ACC112 (cell line): ENCODE measurements around the gene ELOVL6.

Experiments used
- H2AFZ ChIP-seq: fragments of 200-600 bp; sonication (generic); one replicate; pipeline ENCODE4 v1.6.0; 2017; ENCODE audit warnings: antibody characterized with exemption, low read length; ENCODE audit not compliant: unreplicated experiment
- H3K27ac ChIP-seq: fragments of 200-600 bp; sonication (generic); 2 replicates; pipeline ENCODE4 v1.5.1; 2014; ENCODE audit warnings: low read depth, mild to moderate bottlenecking, antibody characterized with exemption, low read length, moderate library complexity
- H3K27me3 ChIP-seq: fragments of 200-600 bp; sonication (generic); 2 replicates; pipeline ENCODE4 v1.6.1; 2014; ENCODE audit warnings: mild to moderate bottlenecking, antibody characterized with exemption, low read length, moderate library complexity, mixed read lengths; ENCODE audit not compliant: insufficient read depth
- H3K36me3 ChIP-seq: fragments of 200-600 bp; sonication (generic); 2 replicates; pipeline ENCODE4 v1.6.1; 2016; ENCODE audit warnings: mild to moderate bottlenecking, antibody characterized with exemption, low read length, moderate library complexity, mixed read lengths; ENCODE audit not compliant: insufficient read depth
- H3K4me1 ChIP-seq: fragments of 200-600 bp; sonication (generic); one replicate; pipeline ENCODE4 v1.6.1; 2016; ENCODE audit warnings: low read length, mixed read lengths; ENCODE audit not compliant: insufficient read depth, unreplicated experiment, control insufficient read depth
- H3K4me3 ChIP-seq: fragments of 200-600 bp; sonication (generic); 2 replicates; pipeline ENCODE4 v1.5.1; 2014; ENCODE audit warnings: mild to moderate bottlenecking, low read depth, low read length
- H3K79me2 ChIP-seq: fragments of 200-600 bp; sonication (generic); one replicate; pipeline ENCODE4 v1.6.0; 2016; ENCODE audit warnings: low read length; ENCODE audit not compliant: control insufficient read depth, unreplicated experiment, insufficient read depth

Gene ELOVL6

DNA sequence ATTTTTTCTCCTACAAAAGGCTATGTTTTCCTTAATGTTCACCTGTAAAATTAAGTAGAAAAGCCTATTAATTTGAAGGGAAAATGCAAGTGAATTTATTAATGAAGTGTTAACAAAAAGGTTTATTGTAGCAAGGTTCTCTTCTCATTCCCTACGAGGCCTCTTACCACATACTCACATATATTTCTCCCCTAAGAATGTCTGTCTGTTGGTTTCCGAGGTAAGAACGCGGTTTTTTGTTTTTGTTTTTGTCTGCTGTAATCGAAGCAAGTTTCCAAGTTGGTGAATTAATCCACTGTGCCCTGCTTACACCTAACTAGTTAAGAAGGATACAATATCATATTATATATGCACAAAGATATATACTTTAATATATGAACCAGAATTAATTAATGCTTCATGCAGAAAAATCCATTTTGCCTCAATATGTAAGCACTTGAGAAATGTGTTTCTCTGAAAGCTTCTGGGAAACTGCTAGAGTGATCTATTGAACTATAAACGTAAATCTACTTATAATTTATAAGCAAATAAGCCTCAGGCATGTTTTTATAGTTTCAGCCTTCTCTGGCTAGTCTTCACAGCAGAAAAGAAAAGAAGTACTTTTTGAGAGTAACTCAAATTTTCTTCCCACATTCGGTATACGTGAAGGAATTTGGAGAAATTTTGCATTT is 164.9 kb downstream of the ELOVL6 start:
- Histone ChIP-seq H3K79me2 (no peaks in the 10 kb centered on the region), H3K36me3 (no peaks in the 10 kb centered on the region), H3K4me1 (no peaks in the 10 kb centered on the region), H3K27ac (no peak overlapping the region), H3K4me3 (no peak overlapping the region), H2AFZ (no peak overlapping the region), H3K27me3 (no peaks in the 10 kb centered on the region; the same call in 1 of the 2 replicates)

DNA sequence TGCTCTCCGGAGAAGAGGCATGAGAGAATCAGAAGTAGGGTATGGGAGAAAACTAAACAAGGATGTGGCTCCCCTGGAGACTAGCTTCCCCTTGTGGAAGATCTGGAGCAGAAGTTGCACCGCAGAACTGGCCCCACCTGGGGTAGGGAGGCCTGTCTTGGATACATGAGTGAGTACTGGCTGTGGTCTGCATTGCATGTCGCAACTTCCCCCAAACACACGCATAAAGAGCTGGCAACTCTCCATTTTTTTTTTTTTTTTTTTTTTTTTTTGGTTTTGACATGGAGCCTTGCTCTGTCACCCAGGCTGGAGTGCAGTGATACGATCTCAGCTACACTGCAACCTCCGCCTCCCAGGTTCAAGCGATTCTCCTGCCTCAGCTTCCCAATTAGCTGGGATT is 165.8 kb downstream of the ELOVL6 start:
- Histone ChIP-seq H3K36me3 (no peaks in the 10 kb centered on the region), H3K27ac (no peak overlapping the region), H2AFZ (no peak overlapping the region), H3K4me1 (no peaks in the 10 kb centered on the region), H3K4me3 (no peak overlapping the region), H3K27me3 (no peaks in the 10 kb centered on the region; the same call in 1 of the 2 replicates), H3K79me2 (no peaks in the 10 kb centered on the region)

DNA sequence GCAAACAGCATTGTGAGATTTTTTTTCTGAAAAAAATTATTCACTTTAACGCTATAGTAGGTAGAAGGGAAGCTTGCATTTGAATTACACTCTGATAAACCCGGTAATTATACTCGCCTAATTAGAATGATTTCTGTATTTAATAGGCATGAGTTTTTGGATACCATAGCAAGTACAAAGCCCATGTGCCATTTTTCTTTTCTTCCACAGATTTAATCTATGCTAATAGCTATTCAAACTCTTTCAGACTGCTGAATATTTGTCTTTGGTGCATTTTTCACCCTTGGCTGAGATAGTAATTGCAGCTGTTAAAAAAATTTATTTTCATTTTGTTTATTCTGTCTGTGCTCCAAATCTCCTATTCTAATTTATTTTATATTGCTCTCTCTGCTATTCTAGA is 172.7 kb downstream of the ELOVL6 start:
- H3K79me2 ChIP-seq = no peaks in the 10 kb centered on the region
- H3K27me3 ChIP-seq = no peaks in the 10 kb centered on the region
- no peak overlapping the region for H3K27ac ChIP-seq
- no peaks in the 10 kb centered on the region for H3K4me1 ChIP-seq
- H2AFZ ChIP-seq = no peak overlapping the region
- H3K36me3 ChIP-seq = no peaks in the 10 kb centered on the region
- no peak overlapping the region for H3K4me3 ChIP-seq

DNA sequence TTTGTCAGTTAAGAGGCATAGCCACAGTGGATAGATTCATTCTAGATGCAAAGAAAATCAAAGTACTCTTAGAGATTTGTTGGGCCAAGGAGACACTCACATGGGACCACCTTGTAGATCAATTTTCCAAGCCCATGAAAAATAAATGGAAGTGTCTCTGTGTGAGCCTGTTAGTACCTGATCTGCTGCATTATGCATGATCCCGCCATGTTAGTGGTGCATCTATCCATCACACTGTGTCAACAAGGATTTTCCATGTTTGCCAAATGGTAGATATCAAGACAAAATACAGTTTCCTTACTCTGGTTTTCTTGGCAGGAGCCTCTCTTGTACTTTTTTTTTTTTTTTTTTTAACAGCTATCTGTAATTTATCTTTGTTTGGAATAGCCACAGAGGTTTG is 173.4 kb downstream of the ELOVL6 start:
- peaks cover 3% of the 10 kb centered on the region for H3K4me1 ChIP-seq
- no peak overlapping the region for H3K27ac ChIP-seq
- no peaks in the 10 kb centered on the region for H3K79me2 ChIP-seq
- H3K36me3 ChIP-seq = no peaks in the 10 kb centered on the region
- no peak overlapping the region for H2AFZ ChIP-seq
- no peaks in the 10 kb centered on the region for H3K27me3 ChIP-seq
- H3K4me3 ChIP-seq = no peak overlapping the region

DNA sequence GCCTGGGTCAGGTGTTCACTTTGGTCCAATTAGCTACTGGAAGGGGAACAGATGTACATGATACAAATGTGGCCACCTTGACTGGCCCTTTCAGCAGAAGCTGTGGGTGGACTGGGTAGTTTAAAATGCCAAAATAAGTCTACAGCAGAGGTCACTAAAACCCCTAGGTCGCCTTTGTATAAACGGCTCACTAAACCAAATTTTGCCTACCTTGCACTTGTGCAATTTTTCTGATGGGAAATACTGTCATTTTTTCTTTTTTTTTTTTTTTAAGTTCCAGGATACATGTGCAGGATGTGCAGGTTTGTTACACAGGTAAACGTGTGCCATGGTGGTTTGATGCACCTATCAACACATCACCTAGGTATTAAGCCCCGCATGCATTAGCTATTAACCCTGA is 176.0 kb downstream of the ELOVL6 start:
- Histone ChIP-seq H3K27me3 (no peaks in the 10 kb centered on the region), H3K4me1 (peaks cover 6% of the 10 kb centered on the region), H3K36me3 (no peaks in the 10 kb centered on the region), H3K79me2 (no peaks in the 10 kb centered on the region), H3K27ac (no peak overlapping the region), H2AFZ (no peak overlapping the region), H3K4me3 (no peak overlapping the region)

DNA sequence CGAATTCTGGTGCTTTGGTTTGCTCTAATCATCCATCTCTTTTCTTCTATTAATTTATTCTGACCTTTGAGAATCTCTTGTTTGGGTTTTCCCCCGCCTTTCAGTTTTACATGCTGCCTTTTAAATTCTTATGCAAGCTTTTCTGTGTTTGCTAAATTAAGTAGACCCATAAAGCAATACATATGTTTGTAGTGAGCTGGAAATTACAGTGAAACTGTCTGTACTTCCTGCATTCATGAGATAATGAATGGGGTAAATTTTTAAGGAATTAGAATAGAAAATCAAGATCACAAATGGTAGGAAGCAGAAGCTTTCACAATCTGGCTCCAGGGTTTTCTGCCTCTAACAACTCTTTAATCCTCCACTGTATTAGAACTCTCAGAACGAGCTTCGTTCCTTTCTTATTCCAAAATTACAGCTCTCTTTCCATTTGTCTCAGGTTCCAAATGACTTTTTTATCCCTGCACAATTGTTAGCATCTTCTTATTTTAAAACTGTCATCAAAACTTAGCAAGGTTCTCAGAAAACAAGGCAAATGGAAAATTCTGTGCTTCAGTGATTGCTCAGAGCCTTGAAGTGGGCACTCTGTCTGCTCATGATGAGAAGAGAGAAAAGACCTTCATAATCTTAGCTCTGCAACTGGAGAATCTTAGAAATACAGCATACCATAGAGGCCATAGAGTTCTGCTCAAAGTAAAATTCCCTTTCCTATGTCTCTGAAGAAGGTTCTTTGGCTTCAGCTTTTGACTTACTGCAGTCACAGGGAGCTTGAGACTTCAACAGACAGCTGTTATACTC is 177.6 kb downstream of the ELOVL6 start:
- Histone ChIP-seq H3K27ac (no peak overlapping the region), H3K27me3 (no peaks in the 10 kb centered on the region), H3K79me2 (no peaks in the 10 kb centered on the region), H3K4me1 (peaks cover 6% of the 10 kb centered on the region), H3K4me3 (no peak overlapping the region), H3K36me3 (no peaks in the 10 kb centered on the region), H2AFZ (peak overlapping the region; percentile 69)

DNA sequence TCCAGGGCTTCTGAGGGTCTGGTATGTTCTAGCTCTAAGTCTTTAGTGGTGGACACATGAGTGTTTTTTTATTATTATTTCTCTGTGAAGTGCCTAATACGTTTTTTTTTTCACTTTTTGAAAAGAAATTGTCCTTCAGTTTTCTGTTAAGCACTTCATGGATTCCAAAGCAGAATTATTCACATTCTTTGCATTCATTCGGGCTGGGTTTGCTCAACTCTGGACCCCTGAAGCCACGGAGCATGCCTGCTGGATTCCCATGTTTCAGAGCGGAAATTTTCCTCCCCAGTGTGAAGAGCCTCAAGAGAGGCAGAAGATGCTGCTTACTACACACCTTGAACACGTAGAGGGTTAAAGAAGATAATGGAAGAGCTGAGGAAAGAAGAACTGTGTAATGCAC is 178.3 kb downstream of the ELOVL6 start:
- Histone ChIP-seq H3K27ac (no peak overlapping the region), H3K4me1 (peaks cover 6% of the 10 kb centered on the region), H3K36me3 (no peaks in the 10 kb centered on the region), H3K27me3 (no peaks in the 10 kb centered on the region), H3K4me3 (no peak overlapping the region), H3K79me2 (no peaks in the 10 kb centered on the region), H2AFZ (peak overlapping the region; percentile 69)

DNA sequence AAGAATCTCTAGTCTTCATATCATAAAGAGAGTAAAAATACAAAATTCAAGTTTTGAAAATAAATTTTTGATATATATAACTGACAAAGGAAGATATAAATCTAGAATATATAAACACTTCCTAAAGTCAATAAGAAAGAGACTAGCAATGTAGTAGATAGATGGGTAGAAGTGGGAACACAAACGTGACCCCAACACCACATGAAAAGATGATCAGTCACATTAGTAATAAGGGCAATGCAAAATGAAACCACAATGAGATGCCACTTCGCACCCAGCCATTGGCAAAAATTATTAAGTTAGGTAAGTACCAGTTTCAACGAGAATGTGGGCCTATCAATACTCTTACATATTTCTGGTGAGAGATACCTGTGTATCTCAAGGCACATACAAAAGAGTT is 179.3 kb downstream of the ELOVL6 start:
- Histone ChIP-seq H3K79me2 (no peaks in the 10 kb centered on the region), H3K36me3 (no peaks in the 10 kb centered on the region), H3K27me3 (no peaks in the 10 kb centered on the region), H3K4me1 (peaks cover 6% of the 10 kb centered on the region), H3K27ac (no peak overlapping the region), H3K4me3 (no peak overlapping the region), H2AFZ (no peak overlapping the region)

DNA sequence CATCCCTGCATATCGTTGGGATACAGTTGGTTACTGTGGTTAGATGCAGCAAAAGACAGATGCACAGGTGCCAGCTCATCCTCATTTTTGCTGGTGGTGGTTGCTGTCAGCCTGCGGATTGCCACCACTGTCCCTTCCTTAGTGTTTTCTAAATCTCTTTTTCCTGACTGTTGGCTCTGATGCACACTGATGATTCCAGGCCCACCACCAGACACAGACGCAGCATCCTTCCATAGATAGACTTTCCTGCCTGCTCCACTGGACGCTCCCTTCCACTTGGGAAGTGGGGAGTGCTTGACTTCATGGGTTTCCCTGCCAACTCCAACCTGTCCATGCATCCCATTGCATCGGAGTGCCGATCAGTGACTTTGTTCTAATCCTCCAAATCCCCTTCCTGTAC is 184.2 kb downstream of the ELOVL6 start:
- Histone ChIP-seq H3K36me3 (no peaks in the 10 kb centered on the region), H3K27me3 (no peaks in the 10 kb centered on the region), H3K79me2 (no peaks in the 10 kb centered on the region), H3K4me1 (no peaks in the 10 kb centered on the region), H2AFZ (no peak overlapping the region), H3K27ac (no peak overlapping the region), H3K4me3 (no peak overlapping the region)

DNA sequence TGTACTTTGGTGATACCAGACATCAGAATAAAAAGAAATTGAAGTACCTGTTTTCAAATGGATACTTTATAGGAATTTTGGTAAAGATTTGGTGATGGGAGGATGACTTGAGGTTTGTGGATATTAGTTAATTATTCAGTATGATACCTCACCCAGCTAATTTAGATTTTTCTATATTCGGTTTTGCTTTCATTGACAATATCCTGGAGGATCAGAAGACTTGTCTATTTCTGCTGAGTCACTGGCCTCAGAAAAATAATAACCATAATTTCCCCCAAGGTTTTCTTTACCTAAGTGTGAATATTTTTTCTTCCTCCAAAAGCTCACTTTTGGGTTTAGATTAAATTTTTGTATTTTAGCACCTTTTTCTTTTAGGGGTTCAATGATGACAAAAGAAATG is 185.5 kb downstream of the ELOVL6 start:
- Histone ChIP-seq H3K27me3 (no peaks in the 10 kb centered on the region), H3K36me3 (no peaks in the 10 kb centered on the region), H3K4me3 (no peak overlapping the region), H3K4me1 (no peaks in the 10 kb centered on the region), H3K27ac (no peak overlapping the region), H3K79me2 (no peaks in the 10 kb centered on the region), H2AFZ (peak overlapping the region; percentile 70)

DNA sequence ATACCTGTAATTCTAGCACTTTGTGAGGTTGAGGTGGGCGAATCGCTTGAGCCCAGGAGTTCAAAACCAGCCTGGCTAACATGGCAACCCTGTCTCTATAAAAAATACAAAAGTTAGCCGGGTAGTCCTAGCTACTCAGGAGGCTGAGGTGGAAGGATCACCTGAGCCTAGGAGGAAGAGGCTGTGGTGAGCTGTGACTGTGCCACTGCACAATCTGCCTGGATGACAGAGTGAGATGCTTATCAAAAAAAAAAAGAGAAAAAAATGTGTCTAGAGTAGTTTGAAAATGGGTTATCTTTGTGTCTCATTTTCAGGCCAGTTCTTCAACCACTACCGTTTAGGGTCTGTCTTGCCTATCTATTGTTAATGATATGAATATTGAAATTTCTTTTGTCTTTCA is 187.6 kb downstream of the ELOVL6 start:
- no peaks in the 10 kb centered on the region for H3K4me1 ChIP-seq
- no peaks in the 10 kb centered on the region for H3K79me2 ChIP-seq
- H3K4me3 ChIP-seq = no peak overlapping the region
- no peak overlapping the region for H3K27ac ChIP-seq
- H3K27me3 ChIP-seq = no peaks in the 10 kb centered on the region
- no peak overlapping the region for H2AFZ ChIP-seq
- no peaks in the 10 kb centered on the region for H3K36me3 ChIP-seq
